Activated CD8-positive, alpha-beta memory T cell treated with anti-CD3 and anti-CD28 coated beads, Interleukin-2, amount 50 U/mL, for 24 hours (primary cell): ENCODE data around the gene BTG1.

Experiments used
- DNase-seq: peaks from one replicate; pipeline ENCODE4 v3.0.0-alpha.2; 2020; ENCODE audit errors: extremely low read depth

BTG1 gene

DNA sequence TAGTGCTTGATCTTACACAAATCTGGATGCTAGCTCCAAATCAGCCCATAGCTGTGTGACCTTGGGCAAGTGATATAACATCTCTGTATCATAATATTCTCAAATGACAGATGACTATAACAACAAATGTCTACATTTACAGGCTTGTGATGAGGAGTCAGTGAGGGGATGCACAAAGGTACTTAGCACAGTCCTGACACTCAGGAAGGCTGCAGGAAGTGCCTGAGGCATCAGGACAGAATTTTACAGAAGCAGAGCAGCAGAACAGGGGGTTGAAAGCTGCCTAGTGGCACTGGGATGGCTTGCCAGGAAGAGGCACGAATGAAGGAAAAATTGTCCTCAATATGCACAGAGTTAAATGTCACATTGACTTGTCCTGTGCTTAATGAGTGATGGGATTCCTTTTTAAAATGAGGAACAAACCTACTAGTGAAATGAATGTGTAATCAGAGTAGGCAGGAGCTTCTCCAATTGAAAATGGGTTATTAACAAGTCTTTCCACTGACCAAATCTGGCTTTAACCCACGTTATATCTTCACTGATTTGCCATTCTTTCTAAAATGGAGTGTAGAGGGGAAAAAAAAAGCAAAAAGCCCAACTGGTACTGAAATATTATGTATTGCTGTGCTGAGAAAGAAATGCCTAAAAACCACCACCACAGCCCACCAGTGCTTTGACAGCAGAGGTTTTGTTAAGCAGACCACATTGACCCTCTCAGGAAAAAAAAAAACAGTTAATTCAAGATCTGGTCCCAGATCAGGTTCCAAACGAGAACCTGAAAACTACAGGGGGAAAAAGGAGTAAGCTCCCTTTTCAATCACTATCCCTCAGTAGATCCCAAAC lies 11.6 kb downstream of the BTG1 start:
- no peak for DNase-seq

DNA sequence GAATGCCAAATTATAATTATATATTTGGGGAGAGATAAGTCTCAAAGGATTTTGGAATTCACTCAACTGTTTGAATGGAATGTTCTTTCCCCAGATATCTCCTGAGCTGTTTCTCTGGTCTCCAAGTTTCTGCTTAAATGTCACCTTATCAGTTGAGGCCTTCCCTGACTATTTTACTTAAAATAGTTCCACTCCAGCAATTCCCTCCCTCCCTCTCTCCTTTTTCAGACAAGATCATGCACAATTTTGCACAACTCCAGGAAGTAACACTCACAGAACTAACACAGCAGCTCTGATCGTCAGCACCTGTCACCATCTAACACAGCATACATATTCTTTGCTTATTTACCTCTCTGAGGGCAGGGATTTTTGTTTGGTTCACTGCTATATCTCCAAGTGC lies 12.5 kb downstream of the BTG1 start:
- no peak for DNase-seq

GRCh38 chr12:92132288-92132687 lies 13.4 kb downstream of the BTG1 start:
- DNase-seq = no peak

DNA sequence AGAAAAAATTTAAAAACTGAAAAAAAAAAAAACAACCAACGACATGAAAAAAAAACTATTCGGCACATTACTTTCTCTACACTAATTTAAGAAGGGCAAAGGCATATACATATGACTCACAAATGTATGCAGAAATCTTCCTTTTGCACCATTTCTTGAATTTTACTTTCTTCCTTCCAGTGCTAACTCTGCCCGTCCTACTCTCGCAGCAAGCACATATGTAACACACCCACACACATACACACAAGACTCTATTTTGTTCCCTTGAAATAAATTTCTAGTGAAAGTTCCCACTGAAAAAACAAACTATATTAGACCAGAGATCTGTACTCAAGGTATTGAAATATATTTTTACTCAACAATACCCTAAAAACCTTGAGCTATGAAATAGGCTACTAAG lies 14.6 kb downstream of the BTG1 start:
- DNase-seq = no peak

- no peak for DNase-seq
Measured at GRCh38 chr12:92129609-92130008, 16.0 kb downstream of the BTG1 start.

GRCh38 chr12:92128612-92129011 lies 17.0 kb downstream of the BTG1 start:
- no peak for DNase-seq

GRCh38 chr12:92124689-92125029 lies 21.0 kb downstream of the BTG1 start:
- no peak for DNase-seq

- DNase-seq = no peak
Measured at GRCh38 chr12:92123780-92124688, 21.6 kb downstream of the BTG1 start.

- DNase-seq = no peak
Measured at GRCh38 chr12:92122941-92123779, 22.5 kb downstream of the BTG1 start.

DNA sequence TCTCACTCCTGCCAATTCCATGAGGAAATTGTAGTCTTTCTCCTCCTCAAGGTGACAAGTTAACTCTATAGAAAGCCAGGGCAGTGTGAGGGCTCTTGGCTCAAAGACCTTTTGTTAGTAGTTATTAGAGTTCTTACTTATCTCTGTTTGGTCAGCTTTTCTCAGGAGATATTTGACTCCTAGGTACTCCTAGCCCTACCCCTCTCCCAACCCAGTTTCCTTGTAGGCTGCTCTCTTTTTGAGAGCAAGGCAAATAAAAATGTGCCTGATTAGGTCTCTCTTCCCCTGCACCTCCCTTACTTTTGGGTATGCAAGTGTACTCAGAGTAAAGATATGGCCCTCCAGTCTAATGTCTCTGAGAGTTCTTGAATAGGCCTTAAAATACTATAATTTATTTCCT lies 23.8 kb downstream of the BTG1 start:
- DNase-seq = no peak

DNA sequence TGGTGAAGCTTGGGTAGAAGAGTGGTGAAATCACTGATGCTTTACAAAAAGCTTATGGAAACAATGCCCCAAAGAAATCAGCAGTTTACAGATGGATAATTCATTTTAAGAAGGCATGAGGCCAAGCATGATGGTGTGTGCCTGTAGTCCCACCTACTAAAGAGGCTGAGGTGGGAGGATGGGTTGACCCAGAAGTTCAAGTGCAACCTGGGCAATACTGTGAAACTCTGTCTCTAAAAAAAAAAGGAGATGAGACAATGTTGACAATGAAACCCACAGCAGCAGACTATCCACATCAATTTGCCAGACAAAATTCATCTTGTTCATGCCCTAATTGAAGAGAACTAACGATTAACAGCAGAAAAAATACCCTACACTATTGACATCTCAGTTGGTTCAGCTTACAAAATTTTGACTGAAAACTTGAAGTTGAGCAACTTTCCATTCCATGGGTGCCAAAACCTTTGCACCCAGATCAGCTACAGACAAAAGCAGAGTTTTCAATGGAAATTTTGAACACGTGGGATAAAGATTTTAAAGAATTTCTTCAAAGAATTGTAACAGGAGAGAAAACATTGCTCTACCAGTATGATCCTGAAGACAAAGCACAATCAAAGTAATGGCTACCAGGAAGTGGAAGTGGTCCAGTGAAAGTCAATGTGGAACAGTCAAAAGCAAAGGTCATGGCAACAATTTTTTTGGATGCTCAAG lies 26.7 kb downstream of the BTG1 start:
- no peak for DNase-seq

GRCh38 chr12:92114834-92115233 lies 30.8 kb downstream of the BTG1 start:
- DNase-seq = no peak

GRCh38 chr12:92111256-92111655 lies 34.4 kb downstream of the BTG1 start:
- no peak for DNase-seq

DNA sequence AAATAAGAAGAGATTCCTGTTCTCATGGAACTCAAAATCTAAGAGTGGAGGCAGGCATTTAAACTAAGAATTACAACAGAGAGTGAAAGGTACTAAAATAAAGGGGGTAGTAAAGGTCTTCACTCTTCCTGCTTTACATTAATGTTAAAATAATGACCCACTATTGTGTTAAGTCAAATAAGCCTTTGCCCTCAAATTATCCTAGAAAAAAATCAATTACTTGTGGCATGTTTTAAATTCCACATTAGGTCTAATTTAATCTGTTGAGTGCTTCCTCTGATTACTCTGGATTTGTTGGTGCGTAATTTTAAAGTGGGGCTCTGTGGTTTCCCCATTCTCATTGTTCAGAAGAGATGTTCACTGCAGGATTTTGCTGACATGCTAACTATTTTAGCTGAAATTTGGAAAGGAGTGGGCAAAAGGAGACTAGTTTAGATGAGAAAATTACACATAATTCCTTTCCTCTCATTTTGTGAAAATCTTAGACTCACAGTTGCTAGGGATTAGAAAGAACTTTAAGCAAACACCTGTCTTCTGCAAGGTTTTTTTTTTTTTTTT lies 35.5 kb downstream of the BTG1 start:
- DNase-seq = no peak

DNA sequence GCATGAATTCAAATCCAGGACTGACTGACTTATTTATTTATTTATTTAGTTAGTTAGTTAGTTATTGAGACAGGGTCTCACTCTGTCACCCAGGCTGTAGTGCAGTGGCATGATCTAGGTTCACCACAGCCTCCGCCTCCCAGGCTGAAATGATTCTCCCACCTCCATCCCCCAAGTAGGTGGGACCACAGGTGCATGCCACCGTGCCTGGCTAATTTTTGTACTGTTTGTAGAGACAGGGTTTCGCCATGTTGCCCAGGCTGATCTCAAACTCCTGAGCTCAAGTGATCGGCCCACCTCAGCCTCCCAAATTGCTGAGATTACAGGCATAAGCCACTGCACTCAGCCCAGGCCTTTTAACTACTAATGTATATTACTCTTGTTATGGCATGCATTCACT lies 36.0 kb downstream of the BTG1 start:
- no peak for DNase-seq

- no peak for DNase-seq
Measured at GRCh38 chr12:92108651-92109050, 37.0 kb downstream of the BTG1 start.

GRCh38 chr12:92107621-92108131 lies 38.0 kb downstream of the BTG1 start:
- DNase-seq = no peak

DNA sequence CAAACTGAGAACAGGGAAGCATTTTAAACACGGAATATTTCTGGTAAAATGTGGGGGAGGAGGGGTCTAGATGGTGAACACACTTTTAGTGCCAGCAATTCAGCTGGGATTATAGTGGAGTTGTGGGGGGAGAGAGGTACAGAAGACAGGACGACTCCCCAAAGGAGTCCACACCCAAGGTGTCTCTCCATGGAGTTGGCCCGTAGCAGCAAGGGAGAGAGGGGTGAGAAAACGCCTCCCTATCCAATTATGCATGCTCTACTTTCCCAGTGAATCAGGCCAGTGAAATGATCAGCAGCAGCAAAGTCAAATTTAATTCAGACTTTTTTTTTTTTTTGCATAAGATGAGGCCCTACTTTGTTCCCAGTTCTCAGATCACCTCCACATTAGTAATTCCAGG lies 38.6 kb downstream of the BTG1 start:
- no peak for DNase-seq

- no peak for DNase-seq
Measured at GRCh38 chr12:92105676-92106075, 40.0 kb downstream of the BTG1 start.

DNA sequence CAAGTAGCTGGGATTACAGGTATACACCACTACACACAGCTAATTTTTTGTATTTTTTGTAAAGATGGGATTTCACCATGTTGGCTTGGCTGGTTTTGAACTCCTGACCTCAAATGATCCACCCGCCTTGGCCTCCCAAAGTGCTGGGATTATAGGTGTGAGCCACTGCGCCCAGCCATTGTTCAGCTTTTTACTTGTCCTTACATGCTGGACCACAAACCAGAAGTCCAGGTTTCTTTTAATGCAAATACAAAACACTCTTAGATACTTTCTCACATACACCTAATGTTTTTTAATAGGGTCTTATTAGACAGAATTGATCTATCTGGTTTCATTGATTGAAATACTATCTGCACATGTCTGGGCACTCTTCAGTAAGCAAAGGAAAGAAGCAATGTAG lies 40.5 kb downstream of the BTG1 start:
- DNase-seq = no peak

GRCh38 chr12:92102606-92103005 lies 43.0 kb downstream of the BTG1 start:
- DNase-seq = no peak
